ENCODE results near the gene GJC2. TPM values are rescaled to one million over a fixed set of nuclear protein-coding genes. Genes with fewer than 3 reads are reported as not detected.

Gene GJC2
- total RNA-seq, 5 donors from 2014 or later (not counting 1 experiment from before 2014, with no cell fraction given) = 1.1 to 3.1 (median 1.6) TPM

- H3K36me3 ChIP-seq (ENCODE audit: control insufficient read depth in 2 of 2, extremely low read depth in 1 of 2, insufficient read depth in 1 of 2, low read length in 1 of 2) = peaks cover 8 to 49% of the 10 kb centered on the region in 2 donors
- H3K27ac ChIP-seq (ENCODE audit: low read length) = no peak overlapping the region
- peaks cover 3% of the 10 kb centered on the region for H3K36me3 Mint-ChIP-seq
- peaks cover 39 to 41% (median 41%) of the 10 kb centered on the region in 3 donors for H3K4me1 Mint-ChIP-seq
- WGBS (ENCODE audit: insufficient coverage) = 90% methylated on average over 25 of the region's 31 CpGs
- H3K27me3 ChIP-seq (replicated peaks in 1 of 2; ENCODE audit: control insufficient read depth in 2 of 2, extremely low read depth in 1 of 2, insufficient read depth in 2 of 2, low read length in 1 of 2) = peaks cover 0 to 2% of the 10 kb centered on the region in 2 experiments
- POLR2A ChIA-PET = no interaction called here
- H3K4me3 ChIP-seq (ENCODE audit: control insufficient read depth in 1 of 2, extremely low read depth in 1 of 2, low read length in 1 of 2) = no peak overlapping the region
- CTCF ChIA-PET = no interaction called here
- no peaks in the 10 kb centered on the region for H3K27me3 Mint-ChIP-seq
- ATAC-seq (replicated peaks in 1 of 4) (no peak), DNase-seq (peak in 1 of 35 experiments; percentile 22)
- no peaks in the 10 kb centered on the region for H3K9me3 Mint-ChIP-seq
- H3K4me1 ChIP-seq (ENCODE audit: control insufficient read depth in 1 of 2, extremely low read depth in 1 of 2, insufficient read depth in 2 of 2, low read length in 2 of 2) = peaks cover 11 to 68% of the 10 kb centered on the region in 2 experiments
- no peak overlapping the region for H3K27ac Mint-ChIP-seq
- H3K9me3 ChIP-seq = no peaks in the 10 kb centered on the region
- H3K4me3 Mint-ChIP-seq = no peak overlapping the region
Measured at GRCh38 chr1:228145463-228146416, 4.0 kb upstream of the GJC2 start.

GRCh38 chr1:228146417-228147150, 3.1 kb upstream of the GJC2 start:
- 91% methylated on average over 13 of the region's 18 CpGs for WGBS (ENCODE audit: insufficient coverage)
- peaks cover 7 to 60% of the 10 kb centered on the region in 2 experiments for H3K4me1 ChIP-seq (ENCODE audit: control insufficient read depth in 1 of 2, extremely low read depth in 1 of 2, insufficient read depth in 2 of 2, low read length in 2 of 2)
- H3K27ac ChIP-seq (ENCODE audit: low read length) = no peak overlapping the region
- DNase-seq (no peak), ATAC-seq (replicated peaks in 1 of 4) (no peak)
- Mint-ChIP-seq H3K27me3 (no peaks in the 10 kb centered on the region), H3K9me3 (no peaks in the 10 kb centered on the region), H3K4me3 (no peak overlapping the region), H3K27ac (no peak overlapping the region), H3K4me1 (peaks cover 33 to 36% (median 35%) of the 10 kb centered on the region in 3 donors), H3K36me3 (peaks cover 3% of the 10 kb centered on the region)
- CTCF ChIA-PET = no interaction called here
- H3K27me3 ChIP-seq (replicated peaks in 1 of 2; ENCODE audit: control insufficient read depth in 2 of 2, extremely low read depth in 1 of 2, insufficient read depth in 2 of 2, low read length in 1 of 2) = peaks cover 0 to 2% of the 10 kb centered on the region in 2 experiments
- POLR2A ChIA-PET = no interaction called here
- no peak overlapping the region for H3K4me3 ChIP-seq (ENCODE audit: control insufficient read depth in 1 of 2, extremely low read depth in 1 of 2, low read length in 1 of 2)
- no peaks in the 10 kb centered on the region for H3K9me3 ChIP-seq
- H3K36me3 ChIP-seq (ENCODE audit: control insufficient read depth in 2 of 2, extremely low read depth in 1 of 2, insufficient read depth in 1 of 2, low read length in 1 of 2) = peaks cover 8 to 49% of the 10 kb centered on the region in 2 donors

DNA sequence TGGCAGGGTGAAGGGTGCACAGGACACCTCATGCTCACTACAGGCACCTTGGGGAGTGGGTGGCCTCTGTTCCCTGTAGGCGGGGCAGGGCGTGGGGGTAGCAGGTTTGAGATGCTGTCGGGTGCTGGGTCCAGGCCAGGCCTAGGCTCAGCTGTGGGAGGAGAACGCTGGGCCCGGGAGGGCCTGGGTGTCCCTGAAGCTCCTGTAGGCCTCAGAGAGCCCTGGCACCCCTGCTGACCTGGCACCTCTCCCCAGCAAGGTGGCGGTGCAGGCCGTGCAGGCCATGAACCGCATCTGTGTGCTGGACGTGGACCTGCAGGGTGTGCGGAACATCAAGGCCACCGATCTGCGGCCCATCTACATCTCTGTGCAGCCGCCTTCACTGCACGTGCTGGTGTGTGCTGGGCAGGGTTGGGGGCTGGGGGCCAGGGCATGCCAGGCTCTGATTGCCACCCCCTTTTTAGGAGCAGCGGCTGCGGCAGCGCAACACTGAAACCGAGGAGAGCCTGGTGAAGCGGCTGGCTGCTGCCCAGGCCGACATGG, 2.5 kb upstream of the GJC2 start:
- Histone ChIP-seq H3K4me1 (ENCODE audit: control insufficient read depth in 1 of 2, extremely low read depth in 1 of 2, insufficient read depth in 2 of 2, low read length in 2 of 2) (peaks cover 3 to 53% of the 10 kb centered on the region in 2 experiments), H3K4me3 (ENCODE audit: control insufficient read depth in 1 of 2, extremely low read depth in 1 of 2, low read length in 1 of 2) (no peak overlapping the region), H3K27ac (ENCODE audit: low read length) (no peak overlapping the region), H3K9me3 (no peaks in the 10 kb centered on the region), H3K36me3 (ENCODE audit: control insufficient read depth in 2 of 2, extremely low read depth in 1 of 2, insufficient read depth in 1 of 2, low read length in 1 of 2) (peaks cover 8 to 45% of the 10 kb centered on the region in 2 donors), H3K27me3 (replicated peaks in 1 of 2; ENCODE audit: control insufficient read depth in 2 of 2, extremely low read depth in 1 of 2, insufficient read depth in 2 of 2, low read length in 1 of 2) (peaks cover 0 to 2% of the 10 kb centered on the region in 2 experiments)
- no peak for ATAC-seq (replicated peaks in 1 of 4)
- Mint-ChIP-seq H3K4me1 (peaks cover 26 to 29% (median 28%) of the 10 kb centered on the region in 3 donors), H3K4me3 (no peak overlapping the region), H3K9me3 (no peaks in the 10 kb centered on the region), H3K27me3 (no peaks in the 10 kb centered on the region), H3K36me3 (peaks cover 3% of the 10 kb centered on the region), H3K27ac (no peak overlapping the region)
- WGBS (ENCODE audit: insufficient coverage) = 95% methylated on average over 18 of the region's 20 CpGs
- ChIA-PET POLR2A (interaction anchor here in 1 of 2 donors (0.6 kb wide), 1 partner anchor 32 kb away, joined by 12 read pairs; no protein-coding TSS in a partner anchor), CTCF (no interaction called here)
- DNase-seq = no peak

- Histone ChIP-seq H3K36me3 (ENCODE audit: control insufficient read depth in 2 of 2, extremely low read depth in 1 of 2, insufficient read depth in 1 of 2, low read length in 1 of 2) (peaks cover 8 to 44% of the 10 kb centered on the region in 2 donors), H3K9me3 (no peaks in the 10 kb centered on the region), H3K4me1 (ENCODE audit: control insufficient read depth in 1 of 2, extremely low read depth in 1 of 2, insufficient read depth in 2 of 2, low read length in 2 of 2) (peaks cover 0 to 48% of the 10 kb centered on the region in 2 experiments), H3K27me3 (replicated peaks in 1 of 2; ENCODE audit: control insufficient read depth in 2 of 2, extremely low read depth in 1 of 2, insufficient read depth in 2 of 2, low read length in 1 of 2) (peaks cover 0 to 2% of the 10 kb centered on the region in 2 experiments), H3K4me3 (ENCODE audit: control insufficient read depth in 1 of 2, extremely low read depth in 1 of 2, low read length in 1 of 2) (no peak overlapping the region), H3K27ac (ENCODE audit: low read length) (no peak overlapping the region)
- 100% methylated on average over 2 of the region's 4 CpGs for WGBS (ENCODE audit: insufficient coverage)
- CTCF ChIA-PET = no interaction called here
- DNase-seq = no peak
- H3K36me3 Mint-ChIP-seq = peaks cover 3% of the 10 kb centered on the region
- no peaks in the 10 kb centered on the region for H3K9me3 Mint-ChIP-seq
- peaks cover 21 to 24% (median 23%) of the 10 kb centered on the region in 3 donors for H3K4me1 Mint-ChIP-seq
- H3K27ac Mint-ChIP-seq = no peak overlapping the region
- no peak overlapping the region for H3K4me3 Mint-ChIP-seq
- no peak for ATAC-seq (replicated peaks in 1 of 4)
- POLR2A ChIA-PET = interaction anchor here in 1 of 2 donors (0.6 kb wide), 1 partner anchor 32 kb away, joined by 12 read pairs; no protein-coding TSS in a partner anchor
- no peaks in the 10 kb centered on the region for H3K27me3 Mint-ChIP-seq
Measured at GRCh38 chr1:228147768-228148167, 2.0 kb upstream of the GJC2 start.

GRCh38 chr1:228148196-228148861, 1.4 kb upstream of the GJC2 start:
- peaks cover 15 to 18% (median 17%) of the 10 kb centered on the region in 3 donors for H3K4me1 Mint-ChIP-seq
- DNase-seq (no peak), ATAC-seq (replicated peaks in 1 of 4) (no peak)
- H3K27me3 ChIP-seq (replicated peaks in 1 of 2; ENCODE audit: control insufficient read depth in 2 of 2, extremely low read depth in 1 of 2, insufficient read depth in 2 of 2, low read length in 1 of 2) = peaks cover 0 to 2% of the 10 kb centered on the region in 2 experiments
- no peaks in the 10 kb centered on the region for H3K27me3 Mint-ChIP-seq
- H3K4me1 ChIP-seq (ENCODE audit: control insufficient read depth in 1 of 2, extremely low read depth in 1 of 2, insufficient read depth in 2 of 2, low read length in 2 of 2) = peaks cover 0 to 42% of the 10 kb centered on the region in 2 experiments
- no peak overlapping the region for H3K27ac Mint-ChIP-seq
- no peaks in the 10 kb centered on the region for H3K9me3 ChIP-seq
- no peaks in the 10 kb centered on the region for H3K9me3 Mint-ChIP-seq
- no peak overlapping the region for H3K27ac ChIP-seq (ENCODE audit: low read length)
- WGBS (ENCODE audit: insufficient coverage) = 83% methylated on average over 9 of the region's 18 CpGs
- H3K4me3 Mint-ChIP-seq = no peak overlapping the region
- POLR2A ChIA-PET = interaction anchor here in 1 of 2 donors (0.6 kb wide), 1 partner anchor 19 kb away, joined by 5 read pairs; no protein-coding TSS in a partner anchor
- H3K4me3 ChIP-seq (ENCODE audit: control insufficient read depth in 1 of 2, extremely low read depth in 1 of 2, low read length in 1 of 2) = no peak overlapping the region
- peaks cover 8 to 44% of the 10 kb centered on the region in 2 donors for H3K36me3 ChIP-seq (ENCODE audit: control insufficient read depth in 2 of 2, extremely low read depth in 1 of 2, insufficient read depth in 1 of 2, low read length in 1 of 2)
- CTCF ChIA-PET = interaction anchor here in 1 of 2 donors (0.8 kb wide), 1 partner anchor 17 kb away, joined by 3 read pairs; the partner anchor contains the start of gene IBA57
- H3K36me3 Mint-ChIP-seq = peaks cover 3% of the 10 kb centered on the region

Data from T-cell (primary cell).